AG09319 (cell line): Measurements from ENCODE around the gene SOX13.

Source experiments
- DNase-seq: peaks from one replicate; pipeline ENCODE4 v3.0.0-alpha.2; 2010; ENCODE audit warnings: low read depth; ENCODE audit errors: extremely low read depth
- TF ChIP-seq, protein P1 (sequence below): IDR thresholded peaks from 2 replicates; pipeline ENCODE4 v1.5.1; 2011; ENCODE audit warnings: low read depth, mild to moderate bottlenecking, inconsistent platforms, low read length, moderate library complexity

Gene SOX13

GRCh38 chr1:204108312-204109141 lies 35.6 kb downstream of the SOX13 start:
- no peak for DNase-seq
- TF ChIP-seq, protein P1, sequence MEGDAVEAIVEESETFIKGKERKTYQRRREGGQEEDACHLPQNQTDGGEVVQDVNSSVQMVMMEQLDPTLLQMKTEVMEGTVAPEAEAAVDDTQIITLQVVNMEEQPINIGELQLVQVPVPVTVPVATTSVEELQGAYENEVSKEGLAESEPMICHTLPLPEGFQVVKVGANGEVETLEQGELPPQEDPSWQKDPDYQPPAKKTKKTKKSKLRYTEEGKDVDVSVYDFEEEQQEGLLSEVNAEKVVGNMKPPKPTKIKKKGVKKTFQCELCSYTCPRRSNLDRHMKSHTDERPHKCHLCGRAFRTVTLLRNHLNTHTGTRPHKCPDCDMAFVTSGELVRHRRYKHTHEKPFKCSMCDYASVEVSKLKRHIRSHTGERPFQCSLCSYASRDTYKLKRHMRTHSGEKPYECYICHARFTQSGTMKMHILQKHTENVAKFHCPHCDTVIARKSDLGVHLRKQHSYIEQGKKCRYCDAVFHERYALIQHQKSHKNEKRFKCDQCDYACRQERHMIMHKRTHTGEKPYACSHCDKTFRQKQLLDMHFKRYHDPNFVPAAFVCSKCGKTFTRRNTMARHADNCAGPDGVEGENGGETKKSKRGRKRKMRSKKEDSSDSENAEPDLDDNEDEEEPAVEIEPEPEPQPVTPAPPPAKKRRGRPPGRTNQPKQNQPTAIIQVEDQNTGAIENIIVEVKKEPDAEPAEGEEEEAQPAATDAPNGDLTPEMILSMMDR, result no peak

DNA sequence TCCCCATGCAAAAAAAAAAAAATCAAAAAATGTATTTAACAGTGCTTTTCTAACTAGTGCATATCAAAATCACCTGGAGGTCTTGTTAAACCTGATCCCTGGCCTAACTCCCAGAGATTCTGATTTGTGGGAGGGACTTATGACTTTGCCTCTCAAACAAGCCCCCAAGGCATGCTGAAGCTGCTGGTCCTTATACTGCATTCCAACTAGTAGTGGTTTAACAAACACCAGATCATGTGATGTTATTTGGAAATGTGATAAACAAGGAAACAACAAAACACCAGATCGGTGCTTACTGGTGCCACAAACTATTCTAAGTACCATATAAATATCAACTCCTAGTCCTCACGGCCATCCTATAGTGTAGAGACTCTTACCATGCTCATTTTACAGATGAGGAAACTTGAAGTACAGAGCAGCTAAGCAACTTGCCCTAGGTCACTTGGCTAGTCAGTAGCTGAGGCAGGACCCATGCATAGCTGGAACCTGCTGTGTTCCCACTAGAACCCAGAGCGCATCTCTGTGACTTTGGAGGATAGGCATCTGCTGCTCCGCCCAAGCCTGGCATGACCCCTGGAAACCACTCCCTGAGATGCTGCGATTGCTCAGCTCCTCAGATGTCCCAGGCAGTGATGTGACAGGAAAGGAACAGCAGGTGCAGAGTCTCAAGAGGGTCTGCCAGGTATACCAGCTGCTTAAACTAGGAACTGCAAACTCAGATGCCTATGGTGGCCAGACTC lies 38.1 kb downstream of the SOX13 start:
- DNase-seq, result no peak
- TF ChIP-seq, protein P1, result no peak

- DNase-seq, result peak; percentile 5
- TF ChIP-seq, protein P1, result no peak
These were observed 40.2 kb downstream of the SOX13 start for GRCh38 chr1:204112876-204113730.

DNA sequence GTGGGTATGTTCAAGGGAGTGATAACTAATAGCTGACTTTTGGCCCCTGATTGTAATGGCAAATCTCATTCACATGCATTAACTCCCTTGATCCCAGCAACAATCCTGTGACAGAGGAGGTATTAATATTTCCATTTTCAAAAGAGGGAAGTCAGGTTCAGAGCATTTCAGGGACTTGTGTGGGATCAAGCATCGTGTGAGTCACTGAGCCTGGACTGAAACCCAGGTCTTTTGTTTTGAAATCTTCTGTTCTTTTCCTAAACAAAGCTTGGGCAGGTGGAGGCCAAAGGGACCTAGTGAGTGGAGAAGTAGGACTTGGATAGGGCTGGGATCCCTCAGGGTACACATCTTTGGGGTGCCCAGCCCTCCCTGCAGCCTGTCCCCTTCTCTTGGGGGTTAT lies 41.0 kb downstream of the SOX13 start:
- TF ChIP-seq, protein P1, result no peak
- DNase-seq, result no peak

DNA sequence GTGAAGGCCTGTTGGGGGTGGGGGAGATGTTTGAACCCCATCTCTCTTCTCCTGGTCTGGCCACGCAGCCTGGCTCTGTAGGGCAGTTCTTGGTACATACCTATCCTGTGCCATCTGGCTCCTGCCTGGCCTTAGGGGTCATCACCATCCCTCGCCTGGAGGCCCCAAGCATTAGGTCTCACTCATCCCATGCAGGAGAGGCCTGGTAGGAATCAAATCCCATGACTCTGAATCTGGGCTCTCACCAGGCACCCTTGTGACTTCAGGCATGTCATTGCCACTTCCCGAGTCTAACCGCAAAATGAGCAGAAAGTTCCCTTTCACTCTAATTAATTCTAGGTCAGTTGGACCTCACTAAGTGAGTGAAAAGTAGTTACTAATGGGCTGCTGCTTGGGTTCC lies 41.7 kb downstream of the SOX13 start:
- DNase-seq, result no peak
- TF ChIP-seq, protein P1, result no peak

- TF ChIP-seq, protein P1, result no peak
- DNase-seq, result no peak
These were observed 42.2 kb downstream of the SOX13 start for GRCh38 chr1:204115116-204115515.

- TF ChIP-seq, protein P1, result no peak
These were observed 43.6 kb downstream of the SOX13 start for GRCh38 chr1:204116539-204116938.

More at GRCh38 chr1:204116539-204116938, 43.6 kb downstream of the SOX13 start:
- DNase-seq, result no peak
